Common myeloid progenitor, CD34-positive (primary cell): ENCODE measurements around the gene LPP.

ENCODE experiments used
- CTCF ChIA-PET: fragments of 350-600 bp; sonication (Branson Sonifier 250); formaldehyde crosslinking; loops from one replicate; lab custom pipeline; 2021; ENCODE audit warnings: antibody characterized with exemption; lab: Charles Lee
- POLR2A ChIA-PET: fragments of 350-600 bp; sonication (Branson Sonifier 250); formaldehyde crosslinking; loops from one replicate; lab custom pipeline; 2021; ENCODE audit warnings: antibody characterized with exemption; lab: Charles Lee
- DNase-seq, 3 donors: peaks; one replicate each; pipeline versions ENCODE4 v3.0.0 to v3.0.0-alpha.2; 2013
- H3K27ac ChIP-seq, 2 experiments: 1 replicate in 1 of 2; 2 replicates in 1 of 2; pipeline ENCODE4 v1.7.0; 2013; ENCODE audit warnings: inconsistent platforms in 2 of 2, low read length in 2 of 2, mild to moderate bottlenecking in 2 of 2, low read depth in 1 of 2, moderate library complexity in 1 of 2; ENCODE audit not compliant: severe bottlenecking in 2 of 2, insufficient read depth in 1 of 2, poor library complexity in 1 of 2
- H3K27me3 ChIP-seq, 5 experiments: replicated peaks in 2 of 5; 1 replicate in 3 of 5; 2 replicates in 2 of 5; pipeline versions ENCODE4 v1.6.1 to v1.7.0; 2013; ENCODE audit warnings: low read length in 4 of 5, mild to moderate bottlenecking in 2 of 5, moderate library complexity in 2 of 5, inconsistent platforms in 1 of 5; ENCODE audit not compliant: insufficient read depth in 5 of 5, control insufficient read depth in 4 of 5
- H3K36me3 ChIP-seq, 4 experiments: 1 replicate in 2 of 4; 2 replicates in 2 of 4; pipeline versions ENCODE4 v1.6.1 to v1.7.0; 2013; ENCODE audit warnings: low read length in 3 of 4, control low read depth in 1 of 4, mild to moderate bottlenecking in 1 of 4; ENCODE audit not compliant: control insufficient read depth in 4 of 4, insufficient read depth in 4 of 4
- H3K4me1 ChIP-seq, 4 experiments: 1 replicate in 3 of 4; 2 replicates in 1 of 4; pipeline versions ENCODE4 v1.6.1 to v1.7.1; 2013; ENCODE audit warnings: low read length in 3 of 4, mild to moderate bottlenecking in 3 of 4, control low read depth in 1 of 4, inconsistent platforms in 1 of 4, moderate library complexity in 1 of 4; ENCODE audit not compliant: control insufficient read depth in 4 of 4, insufficient read depth in 4 of 4; ENCODE audit errors: control extremely low read depth in 1 of 4
- H3K4me3 ChIP-seq, 7 experiments: 1 replicate in 4 of 7; 2 replicates in 3 of 7; pipeline versions ENCODE4 v1.5.1 to v1.7.0; 2013; ENCODE audit warnings: mild to moderate bottlenecking in 7 of 7, low read length in 6 of 7, moderate library complexity in 6 of 7, inconsistent platforms in 2 of 7, low read depth in 2 of 7, control low read depth in 1 of 7; ENCODE audit not compliant: insufficient read depth in 4 of 7, control insufficient read depth in 1 of 7; ENCODE audit errors: extremely low read depth in 1 of 7
- H3K9me3 ChIP-seq, 5 experiments: 1 replicate in 4 of 5; 2 replicates in 1 of 5; pipeline versions ENCODE4 v1.6.1 to v1.7.1; 2013; ENCODE audit warnings: low read length in 4 of 5, mild to moderate bottlenecking in 2 of 5, inconsistent platforms in 1 of 5, low read depth in 1 of 5, moderate library complexity in 1 of 5; ENCODE audit not compliant: control insufficient read depth in 4 of 5, insufficient read depth in 2 of 5; ENCODE audit errors: control extremely low read depth in 1 of 5
- WGBS: methylation state at CpG from one replicate; pipeline ENCODE4 v1.1.5; 2013; ENCODE audit not compliant: insufficient coverage; 5-methylcytosine and 5-hydroxymethylcytosine counted together

Gene LPP

DNA sequence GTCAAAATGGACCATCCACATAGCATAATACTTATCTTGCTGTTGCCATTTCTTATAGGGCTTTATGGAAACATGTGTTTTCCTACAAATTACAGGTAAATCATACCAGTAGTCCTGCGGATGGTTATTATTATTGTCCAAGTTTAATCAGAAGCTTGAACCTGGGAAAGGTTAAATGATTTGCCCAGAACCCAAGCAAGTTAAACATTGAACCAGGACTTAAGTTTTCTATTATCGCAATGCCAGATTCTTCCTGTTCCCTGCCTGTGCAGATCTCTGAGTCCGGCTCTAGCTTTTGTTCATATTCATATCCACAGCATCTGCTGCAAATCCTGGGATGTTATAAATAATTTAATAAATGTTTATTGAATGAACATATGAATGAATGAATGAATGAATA is 12.5 kb downstream of the LPP start:
- Histone ChIP-seq H3K4me1 (peaks cover 0 to 10% (median 8%) of the 10 kb centered on the region in 4 experiments), H3K9me3 (no peaks in the 10 kb centered on the region), H3K36me3 (no peaks in the 10 kb centered on the region), H3K4me3 (no peak overlapping the region), H3K27ac (no peak overlapping the region), H3K27me3 (no peaks in the 10 kb centered on the region)
- WGBS = 90% methylated on average over 2 of the region's 3 CpGs
- POLR2A ChIA-PET = no interaction called here
- DNase-seq = no peak
- CTCF ChIA-PET = interaction anchor here (1.3 kb wide), 1 partner anchor 12 kb away, joined by 4 read pairs; no protein-coding TSS in a partner anchor

DNA sequence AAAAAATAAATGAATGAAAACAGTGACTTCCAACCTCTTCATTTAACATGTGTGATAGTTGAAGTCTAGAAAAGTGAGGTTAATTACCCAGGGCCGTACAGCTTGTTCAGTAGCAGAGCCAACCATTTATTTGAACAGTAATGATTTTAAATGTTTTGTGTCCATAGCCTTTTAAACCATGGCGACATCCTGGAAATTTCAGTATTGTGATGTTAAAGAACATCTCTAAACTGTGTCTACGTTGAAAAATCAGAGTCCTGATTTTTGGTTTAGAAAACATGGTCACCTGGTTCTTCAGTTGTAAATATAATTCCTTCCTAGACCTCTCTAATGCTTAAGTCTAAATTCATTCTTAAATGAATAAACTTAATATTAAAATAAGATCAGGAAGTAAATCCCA is 14.2 kb downstream of the LPP start:
- Histone ChIP-seq H3K9me3 (no peaks in the 10 kb centered on the region), H3K27ac (no peak overlapping the region), H3K4me3 (no peak overlapping the region), H3K36me3 (no peaks in the 10 kb centered on the region), H3K27me3 (no peaks in the 10 kb centered on the region), H3K4me1 (peaks cover 0 to 10% (median 8%) of the 10 kb centered on the region in 4 experiments)
- DNase-seq = no peak
- POLR2A ChIA-PET = no interaction called here
- no CpG with 5 or more reads among the region's 3 CpGs for WGBS
- CTCF ChIA-PET = no interaction called here

DNA sequence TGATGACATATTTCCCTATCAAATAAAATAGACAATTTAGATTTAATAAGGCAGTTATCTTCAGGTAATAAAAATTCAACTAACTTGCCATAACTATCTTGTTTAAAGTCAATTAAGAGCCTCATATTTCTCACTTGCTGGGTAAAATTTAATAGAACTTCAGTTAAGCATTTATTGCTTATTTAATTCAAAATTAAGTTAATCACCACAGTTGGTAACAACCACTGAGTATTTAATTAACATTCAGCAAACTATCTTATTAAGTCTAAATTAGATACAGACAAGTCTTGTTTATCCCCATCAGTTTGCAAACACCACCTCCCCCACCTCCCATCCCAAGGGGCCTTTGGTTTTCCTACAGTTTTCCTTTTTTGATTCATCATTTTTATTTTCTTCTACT is 14.7 kb downstream of the LPP start:
- H3K4me3 ChIP-seq = no peak overlapping the region
- ChIA-PET POLR2A (no interaction called here), CTCF (no interaction called here)
- no peak overlapping the region for H3K27ac ChIP-seq
- no peaks in the 10 kb centered on the region for H3K27me3 ChIP-seq
- no peaks in the 10 kb centered on the region for H3K9me3 ChIP-seq
- no peak for DNase-seq
- peaks cover 0 to 8% (median 7%) of the 10 kb centered on the region in 4 experiments for H3K4me1 ChIP-seq
- no peaks in the 10 kb centered on the region for H3K36me3 ChIP-seq

DNA sequence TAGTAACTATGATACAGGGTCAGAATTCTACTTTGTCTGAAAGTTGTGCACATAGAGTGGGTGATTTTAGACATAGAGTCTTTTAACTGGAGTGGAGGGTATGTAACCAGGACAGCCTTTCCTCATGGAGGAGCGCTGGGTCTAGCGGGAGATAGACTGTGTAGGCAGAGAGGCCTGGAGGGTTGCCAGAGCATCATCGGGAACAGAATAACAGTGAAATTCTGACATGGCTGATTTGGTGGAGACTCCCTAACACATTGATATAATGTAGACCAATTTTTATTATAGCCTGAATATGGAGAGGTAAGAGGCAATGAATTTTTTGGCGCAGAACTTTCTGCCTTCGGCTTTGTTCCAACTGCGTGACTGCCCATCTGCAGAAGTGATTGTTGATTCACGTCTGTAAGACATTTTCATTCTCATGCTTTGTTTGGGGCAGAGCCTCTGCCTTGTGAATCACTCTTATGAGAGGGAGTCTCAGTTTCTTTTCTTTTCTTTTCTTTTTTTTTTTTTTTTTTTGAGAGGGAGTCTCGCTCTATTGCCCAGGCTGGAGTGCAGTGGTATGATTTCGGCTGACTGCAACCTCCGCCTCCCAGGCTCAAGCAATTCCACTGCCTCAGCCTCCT is 16.0 kb downstream of the LPP start:
- no peak for DNase-seq
- 95% methylated on average over 9 of the region's 10 CpGs for WGBS
- Histone ChIP-seq H3K9me3 (no peaks in the 10 kb centered on the region), H3K4me1 (peaks cover 0 to 7% (median 2%) of the 10 kb centered on the region in 4 experiments), H3K36me3 (no peaks in the 10 kb centered on the region), H3K27me3 (no peaks in the 10 kb centered on the region), H3K27ac (no peak overlapping the region), H3K4me3 (no peak overlapping the region)
- CTCF ChIA-PET = interaction anchor here (0.7 to 2.2 kb wide), 2 partner anchors 9 to 14 kb away, joined by 4 to 5 read pairs; no protein-coding TSS in a partner anchor
- POLR2A ChIA-PET = no interaction called here

DNA sequence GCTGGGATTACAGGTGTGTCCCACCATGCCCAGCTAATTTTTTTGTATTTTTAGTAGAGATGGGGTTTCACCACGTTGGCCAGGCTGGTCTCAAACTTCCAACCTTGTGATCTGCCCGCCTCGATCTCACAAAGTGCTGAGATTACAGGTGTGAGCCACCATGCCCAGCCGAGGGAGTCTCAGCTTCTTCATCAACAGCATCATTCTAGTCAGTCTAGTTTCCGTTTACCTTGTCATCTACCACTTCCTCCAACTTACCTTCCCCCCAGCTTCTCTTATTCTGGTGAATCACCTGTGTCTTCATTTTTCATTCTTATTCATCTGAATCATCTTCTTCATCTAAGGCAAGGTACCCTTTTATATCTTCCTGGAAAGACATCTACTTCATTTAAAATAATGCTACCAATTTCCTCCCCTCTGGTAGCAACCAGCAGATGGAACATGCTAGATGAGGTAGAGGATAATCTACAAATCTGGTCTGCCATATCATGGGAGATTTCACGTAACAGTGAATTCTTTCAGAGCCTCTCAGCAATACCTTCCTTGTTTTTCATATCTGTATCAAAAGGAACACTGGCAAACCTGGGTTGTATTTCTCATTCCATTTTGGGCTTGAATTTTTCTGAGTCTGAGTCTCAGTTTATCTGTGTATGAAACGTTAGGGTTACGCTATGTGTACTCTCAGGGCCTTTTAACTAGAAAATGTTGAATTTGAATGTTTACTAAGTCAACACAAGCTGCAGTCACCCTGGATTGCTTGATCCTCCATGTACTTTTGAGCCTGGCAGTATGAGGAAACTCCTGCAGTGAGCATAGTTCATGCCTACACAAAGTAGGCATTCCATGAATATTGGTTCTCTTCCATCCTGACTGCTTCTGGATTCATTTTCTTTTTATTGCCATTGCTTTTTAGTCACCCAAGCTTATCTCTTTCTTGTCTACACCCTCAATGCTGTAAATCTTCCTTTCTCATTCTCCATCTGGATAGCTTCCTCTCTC is 16.8 kb downstream of the LPP start:
- Histone ChIP-seq H3K4me3 (no peak overlapping the region), H3K36me3 (no peaks in the 10 kb centered on the region), H3K27ac (no peak overlapping the region), H3K27me3 (no peaks in the 10 kb centered on the region), H3K9me3 (no peaks in the 10 kb centered on the region), H3K4me1 (peaks cover 0 to 7% (median 2%) of the 10 kb centered on the region in 4 experiments)
- ChIA-PET CTCF (interaction anchor here (0.7 to 2.2 kb wide), 2 partner anchors 10 to 13 kb away, joined by 4 to 5 read pairs; no protein-coding TSS in a partner anchor), POLR2A (no interaction called here)
- 96% methylated on average over 4 of the region's 8 CpGs for WGBS
- no peak for DNase-seq

DNA sequence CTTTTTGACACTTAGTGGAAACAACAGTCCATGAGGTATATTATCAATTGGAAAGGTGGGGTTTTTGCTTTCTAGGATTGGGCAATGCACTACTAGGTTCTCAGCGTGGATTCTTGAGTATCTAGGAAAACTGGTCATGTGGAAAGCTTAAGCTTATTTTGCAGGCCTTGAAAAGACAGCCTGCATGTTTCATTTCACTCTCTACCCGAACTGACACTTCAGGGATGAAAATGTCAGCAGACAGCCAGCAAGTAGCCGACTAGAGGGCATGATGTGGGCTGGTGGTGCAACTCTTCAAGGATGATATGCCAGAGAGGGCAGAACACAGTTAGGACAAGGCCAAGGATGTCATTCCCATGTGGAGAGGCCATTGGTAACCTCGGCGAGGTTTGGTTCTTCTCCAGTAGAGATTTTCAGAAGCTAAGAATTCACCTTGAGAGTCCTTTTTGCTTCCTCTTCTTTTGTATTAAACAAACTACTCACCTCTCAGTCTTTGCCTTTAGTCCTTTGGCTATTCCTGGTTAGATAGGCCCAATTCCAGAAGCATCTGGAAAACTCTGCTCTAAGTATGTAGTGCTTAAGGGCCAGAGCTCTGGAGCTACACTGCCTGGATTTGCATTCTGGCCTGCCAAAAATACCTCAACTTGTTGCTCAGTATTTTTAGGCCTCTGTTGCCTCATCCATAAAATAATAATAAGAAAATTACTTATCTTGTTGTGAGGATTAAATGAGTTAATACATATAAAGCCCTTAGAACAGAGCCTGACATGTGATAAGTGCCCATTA is 17.9 kb downstream of the LPP start:
- H3K4me3 ChIP-seq = no peak overlapping the region
- ChIA-PET POLR2A (no interaction called here), CTCF (no interaction called here)
- 100% methylated on average over 4 of the region's 5 CpGs for WGBS
- no peaks in the 10 kb centered on the region for H3K27me3 ChIP-seq
- H3K4me1 ChIP-seq = peaks cover 0 to 7% (median 2%) of the 10 kb centered on the region in 4 experiments
- DNase-seq = no peak
- H3K9me3 ChIP-seq = no peaks in the 10 kb centered on the region
- H3K36me3 ChIP-seq = no peaks in the 10 kb centered on the region
- H3K27ac ChIP-seq = no peak overlapping the region
